K562 (cell line): ENCODE results near the gene AGGF1. TPM values are rescaled to one million over a fixed set of nuclear protein-coding genes. Genes with fewer than 3 reads are reported as not detected.

Experiments used
- ARNT ChIP-seq, 2 experiments: fragments of 450-650 bp; IDR thresholded peaks; 2 replicates each; pipeline ENCODE4 v1.6.1; 2016; ENCODE audit warnings: mild to moderate bottlenecking in 1 of 2
- BCOR ChIP-seq: fragments of 450-650 bp; IDR thresholded peaks from 2 replicates; pipeline ENCODE4 v1.6.1; 2016
- BHLHE40 ChIP-seq: IDR thresholded peaks from 2 replicates; pipeline ENCODE4 v1.6.1; 2011; ENCODE audit warnings: low read length, improper control_type of control experiment
- COPS2 ChIP-seq: fragments of 450-650 bp; conservative IDR thresholded peaks from 2 replicates; pipeline ENCODE4 v1.6.1; 2016; ENCODE audit warnings: mild to moderate bottlenecking, moderate library complexity
- FOXA1 ChIP-seq: fragments of 450-650 bp; IDR thresholded peaks from 2 replicates; pipeline ENCODE4 v1.6.1; 2016; ENCODE audit warnings: mild to moderate bottlenecking, borderline replicate concordance
- HDAC8 ChIP-seq: fragments of 450-650 bp; IDR thresholded peaks from 2 replicates; pipeline ENCODE4 v1.6.1; 2016; ENCODE audit warnings: mild to moderate bottlenecking, missing genetic modification characterization, moderate library complexity, missing compliant biosample characterization
- KDM5B ChIP-seq: fragments of 200-600 bp; sonication (generic); IDR thresholded peaks from 2 replicates; pipeline ENCODE4 v1.6.1; 2012; ENCODE audit warnings: low read depth, mild to moderate bottlenecking, moderate library complexity, low read length, control low read depth, inconsistent platforms; ENCODE audit not compliant: insufficient replicate concordance
- KLF16 ChIP-seq: IDR thresholded peaks from 2 replicates; pipeline ENCODE4 v1.6.1; 2016; ENCODE audit warnings: antibody characterized with exemption
- NONO ChIP-seq, 2 experiments: fragments of 200-400 bp in 1 of 2; fragments of 450-650 bp in 1 of 2; formaldehyde crosslinking in 1 of 2; IDR thresholded peaks; 2 replicates each; pipeline ENCODE4 v1.6.1; 2017; ENCODE audit warnings: low read depth in 2 of 2, mild to moderate bottlenecking in 2 of 2, moderate library complexity in 2 of 2, low read length in 1 of 2
- PBX2 ChIP-seq, 2 experiments: IDR thresholded peaks in 1 of 2; conservative IDR thresholded peaks in 1 of 2; 2 replicates each; pipeline ENCODE4 v1.6.1; 2016; ENCODE audit warnings: low read depth in 2 of 2, mild to moderate bottlenecking in 1 of 2, missing compliant biosample characterization in 1 of 2, missing genetic modification characterization in 1 of 2, moderate library complexity in 1 of 2
- PHF8 ChIP-seq: fragments of 200-600 bp; sonication (generic); IDR thresholded peaks from 2 replicates; pipeline ENCODE4 v1.6.1; 2012; ENCODE audit warnings: mixed run types, mild to moderate bottlenecking, inconsistent platforms, low read length, moderate library complexity, borderline replicate concordance
- POLR2H ChIP-seq: IDR thresholded peaks from 2 replicates; pipeline ENCODE4 v1.6.1; 2016; ENCODE audit warnings: missing genetic modification characterization, low read depth, mild to moderate bottlenecking, control low read depth, missing compliant biosample characterization, moderate library complexity
- SIN3B ChIP-seq: fragments of 450-650 bp; IDR thresholded peaks from 2 replicates; pipeline ENCODE4 v1.6.1; 2017; ENCODE audit warnings: low read depth, mild to moderate bottlenecking, moderate library complexity
- SLC30A9 ChIP-seq: fragments of 250-450 bp; sonication (Bioruptor Pico); IDR thresholded peaks from 2 replicates; pipeline ENCODE4 v1.8.0; 2022; ENCODE audit warnings: mild to moderate bottlenecking, moderate library complexity
- TARDBP ChIP-seq: fragments of 450-650 bp; IDR thresholded peaks from 2 replicates; pipeline ENCODE4 v1.6.1; 2016
- THAP12 ChIP-seq: fragments of 250-450 bp; sonication (Bioruptor Pico); IDR thresholded peaks from 2 replicates; pipeline ENCODE4 v1.9.0; 2021; ENCODE audit warnings: mild to moderate bottlenecking, inconsistent platforms
- USF1 ChIP-seq: sonication (generic); formaldehyde crosslinking; IDR thresholded peaks from 2 replicates; pipeline ENCODE4 v1.9.0; 2022; ENCODE audit warnings: mild to moderate bottlenecking, missing genetic modification reagents
- ZNF695 ChIP-seq: fragments of 450-650 bp; formaldehyde crosslinking; IDR thresholded peaks from 2 replicates; pipeline ENCODE4 v1.4.0; 2020; ENCODE audit warnings: mild to moderate bottlenecking, moderate library complexity
- polyA plus RNA-seq, 8 experiments: library from polyadenylated mRNA; depleted of rRNA in 4 of 8; stranded (reverse) in 5 of 8; unstranded in 3 of 8; fragments of >200 nt; fragmentation: Nextera tagmentation in 2 of 8; fragmentation: Illumina TruSeq in 1 of 8; extraction: Ambion mirVana in 2 of 8; extraction: Trizol in 1 of 8; gene quantifications; 2 replicates each; pipeline versions ENCODE4 v1.2.1 to v1.2.3, GENCODE V29; 2011 to 2014; ENCODE audit warnings: inconsistent platforms in 1 of 8, missing spikeins in 1 of 8
- total RNA-seq, 7 experiments: library from RNA; depleted of rRNA in 6 of 7; stranded (reverse); fragments of >200 nt in 6 of 7; fragmentation: Illumina TruSeq in 2 of 7; extraction: Trizol in 2 of 7; gene quantifications; 2 replicates each; pipeline versions ENCODE4 v1.2.1 to v1.2.3, GENCODE V29; 2011 to 2021; ENCODE audit warnings: low replicate concordance in 1 of 7

The AGGF1 gene
- total and polyA plus RNA-seq, 9 of the 15 experiments (the other 6 are each of a cell fraction or from before 2014, with no cell fraction given), result 5.2 to 20.4 (median 13.4) TPM

- no peak for TF ChIP-seq THAP12 (CRISPR knock-in tag)
- TF ChIP-seq ARNT (IDR thresholded peaks at IDR 0.05), result peak; percentile 44 to 67; a peak in 2 of 4 replicates
- TF ChIP-seq COPS2, result no peak
- 0 out of 2 replicates have a peak, but pooled peaks have one; percentile 38 for TF ChIP-seq TARDBP
- TF ChIP-seq KLF16, result peak; percentile 27; the same call in 1 of the 2 replicates
- no peak for TF ChIP-seq USF1 (CRISPR knock-in tag)
- 0 out of 4 replicates have a peak, but pooled peaks of 1 of the 2 experiments have one; percentile 3 for TF ChIP-seq NONO (IDR thresholded peaks at IDR 0.05; ENCODE audit: low read depth in 2 of 2, low read length in 1 of 2)
- peak; percentile 91 for TF ChIP-seq KDM5B
- TF ChIP-seq FOXA1, result no peak
- TF ChIP-seq SIN3B, result 0 out of 2 replicates have a peak, but pooled peaks have one; percentile 32
- TF ChIP-seq PBX2 (CRISPR knock-in tag; IDR thresholded peaks at IDR 0.05; ENCODE audit: low read depth), result no peak
- peak; percentile 17; the same call in 1 of the 2 replicates for TF ChIP-seq PBX2 (tag; conservative IDR thresholded peaks at IDR 0.05; ENCODE audit: low read depth)
- TF ChIP-seq ZNF695 (CRISPR knock-in tag), result no peak
- TF ChIP-seq BCOR, result peak; percentile 31; the same call in 1 of the 2 replicates
- peak; percentile 89 for TF ChIP-seq BHLHE40
- TF ChIP-seq HDAC8 (tag), result no peak
- TF ChIP-seq PHF8, result peak; percentile 98
- TF ChIP-seq POLR2H (tag), result peak; percentile 56; the same call in 1 of the 2 replicates
- no peak for TF ChIP-seq SLC30A9 (CRISPR knock-in tag)
These were observed at the start of gene AGGF1 (continued) for GRCh38 chr5:77030097-77031071.
